ENCODE data around the gene LRRC2.
A peak's percentile ranks its signal among the peaks of the same experiment; 100 is the strongest.
"Not testable (repeated sequence)": the region's sequence is repeated elsewhere in the genome, so short reads cannot be mapped to it uniquely, and the experiment has no call there.

Gene LRRC2

DNA sequence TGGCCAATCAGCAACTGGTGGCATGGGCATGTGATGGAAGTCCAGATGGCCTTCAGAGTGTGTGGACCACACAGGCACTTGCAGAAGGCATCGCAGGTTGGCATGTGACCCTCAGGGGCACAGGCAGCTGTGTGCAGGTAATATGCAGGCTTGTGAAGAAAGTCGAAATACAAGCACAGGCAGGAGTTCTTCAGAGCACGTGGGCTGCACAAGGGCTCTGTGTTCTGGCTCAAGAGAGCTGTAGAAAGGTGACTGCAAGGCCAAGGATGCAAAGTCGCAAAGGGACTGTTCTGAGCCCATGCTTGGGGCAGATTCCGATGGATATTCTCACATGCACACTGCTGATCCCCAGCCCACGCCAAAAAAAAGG, 8.3 kb downstream of the LRRC2 start:
- H3K4me3 Mint-ChIP-seq: no peak overlapping the region
- peaks cover 26% of the 10 kb centered on the region for H3K4me1 Mint-ChIP-seq
- TF ChIP-seq, protein P1, sequence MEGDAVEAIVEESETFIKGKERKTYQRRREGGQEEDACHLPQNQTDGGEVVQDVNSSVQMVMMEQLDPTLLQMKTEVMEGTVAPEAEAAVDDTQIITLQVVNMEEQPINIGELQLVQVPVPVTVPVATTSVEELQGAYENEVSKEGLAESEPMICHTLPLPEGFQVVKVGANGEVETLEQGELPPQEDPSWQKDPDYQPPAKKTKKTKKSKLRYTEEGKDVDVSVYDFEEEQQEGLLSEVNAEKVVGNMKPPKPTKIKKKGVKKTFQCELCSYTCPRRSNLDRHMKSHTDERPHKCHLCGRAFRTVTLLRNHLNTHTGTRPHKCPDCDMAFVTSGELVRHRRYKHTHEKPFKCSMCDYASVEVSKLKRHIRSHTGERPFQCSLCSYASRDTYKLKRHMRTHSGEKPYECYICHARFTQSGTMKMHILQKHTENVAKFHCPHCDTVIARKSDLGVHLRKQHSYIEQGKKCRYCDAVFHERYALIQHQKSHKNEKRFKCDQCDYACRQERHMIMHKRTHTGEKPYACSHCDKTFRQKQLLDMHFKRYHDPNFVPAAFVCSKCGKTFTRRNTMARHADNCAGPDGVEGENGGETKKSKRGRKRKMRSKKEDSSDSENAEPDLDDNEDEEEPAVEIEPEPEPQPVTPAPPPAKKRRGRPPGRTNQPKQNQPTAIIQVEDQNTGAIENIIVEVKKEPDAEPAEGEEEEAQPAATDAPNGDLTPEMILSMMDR (IDR thresholded peaks at IDR 0.05): no peak

DNA sequence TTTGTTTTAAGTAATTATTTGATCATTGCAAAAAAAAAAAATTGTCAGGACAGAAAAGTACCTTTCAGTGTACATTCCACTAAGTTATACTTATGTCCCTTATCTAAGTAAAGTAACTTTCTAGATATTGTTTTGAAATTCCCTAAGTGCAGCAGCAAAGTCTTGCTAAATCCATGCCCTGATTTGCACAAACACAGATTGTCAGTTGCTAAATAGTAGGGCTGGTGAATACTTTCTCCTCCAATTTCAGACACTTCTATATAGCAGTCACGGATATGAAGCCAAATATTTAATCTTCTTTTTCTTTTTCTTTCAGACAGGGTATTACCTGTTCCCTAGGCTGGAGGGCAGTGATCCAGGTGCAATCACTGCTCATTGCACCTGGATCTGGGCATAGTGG, 12.9 kb downstream of the LRRC2 start:
- Mint-ChIP-seq H3K4me1 (peaks cover 10% of the 10 kb centered on the region), H3K9me3 (peaks cover 31% of the 10 kb centered on the region), H3K36me3 (ENCODE audit: low read depth) (peaks cover 4% of the 10 kb centered on the region), H3K4me3 (no peak overlapping the region), H3K27me3 (ENCODE audit: low read depth, poor library complexity) (peaks cover 12% of the 10 kb centered on the region), H3K27ac (no peak overlapping the region)
- TF ChIP-seq, protein P1 (IDR thresholded peaks at IDR 0.05): no peak
- DNase-seq: no peak

More for the DNA sequence above, 8.3 kb downstream of the LRRC2 start:
- H3K9me3 Mint-ChIP-seq: peaks cover 21% of the 10 kb centered on the region
- H3K27ac Mint-ChIP-seq: no peak overlapping the region
- H3K36me3 Mint-ChIP-seq (ENCODE audit: low read depth): peaks cover 4% of the 10 kb centered on the region
- DNase-seq: no peak
- no peaks in the 10 kb centered on the region for H3K27me3 Mint-ChIP-seq (ENCODE audit: low read depth, poor library complexity)

DNA sequence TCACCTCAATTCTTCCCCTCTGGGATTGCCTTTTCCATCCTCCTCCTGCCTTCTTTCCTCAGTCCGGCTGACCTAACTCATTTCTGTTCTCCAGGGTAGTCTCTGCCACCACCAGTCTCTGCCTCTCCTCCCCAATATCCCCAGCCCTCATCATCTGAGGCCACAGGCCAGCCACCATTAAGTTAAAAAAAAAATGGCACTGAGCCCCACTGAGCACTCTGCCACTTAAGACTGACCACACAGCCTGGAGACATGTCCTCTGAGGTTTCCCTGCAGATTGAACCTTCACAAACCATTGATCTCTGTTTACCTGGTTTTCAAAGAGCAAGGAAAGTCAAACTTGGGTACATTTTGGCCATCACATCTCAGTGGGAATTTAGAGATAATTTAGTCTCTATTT, 13.6 kb downstream of the LRRC2 start:
- H3K27ac Mint-ChIP-seq: peak overlapping the region; percentile 47
- H3K4me3 Mint-ChIP-seq: no peak overlapping the region
- H3K36me3 Mint-ChIP-seq (ENCODE audit: low read depth): peaks cover 4% of the 10 kb centered on the region

DNA sequence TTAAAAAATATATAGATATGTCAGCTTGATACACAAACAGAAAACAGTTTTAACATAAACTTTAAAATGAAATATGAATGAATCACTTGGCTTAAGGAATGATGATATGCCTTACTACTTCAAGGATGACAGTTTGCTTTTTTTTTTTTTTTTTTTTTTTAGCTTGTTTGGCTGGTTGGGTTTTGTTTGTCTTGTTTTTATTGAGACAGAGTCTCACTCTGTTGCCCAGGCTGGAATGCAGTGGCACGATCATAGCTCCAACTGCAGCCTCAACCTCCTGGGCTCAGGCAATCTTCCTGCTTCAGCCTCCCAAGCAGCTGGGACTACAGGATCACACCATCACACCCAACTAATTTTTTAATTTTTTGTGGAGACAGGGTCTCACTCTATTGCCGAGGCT, 14.5 kb downstream of the LRRC2 start:
- TF ChIP-seq, protein P1 (IDR thresholded peaks at IDR 0.05): no peak

More for the DNA sequence above, 13.6 kb downstream of the LRRC2 start:
- Mint-ChIP-seq H3K27me3 (ENCODE audit: low read depth, poor library complexity) (peaks cover 12% of the 10 kb centered on the region), H3K9me3 (peaks cover 31% of the 10 kb centered on the region), H3K4me1 (peaks cover 8% of the 10 kb centered on the region)
- TF ChIP-seq, protein P1 (IDR thresholded peaks at IDR 0.05): no peak
- DNase-seq: no peak

DNA sequence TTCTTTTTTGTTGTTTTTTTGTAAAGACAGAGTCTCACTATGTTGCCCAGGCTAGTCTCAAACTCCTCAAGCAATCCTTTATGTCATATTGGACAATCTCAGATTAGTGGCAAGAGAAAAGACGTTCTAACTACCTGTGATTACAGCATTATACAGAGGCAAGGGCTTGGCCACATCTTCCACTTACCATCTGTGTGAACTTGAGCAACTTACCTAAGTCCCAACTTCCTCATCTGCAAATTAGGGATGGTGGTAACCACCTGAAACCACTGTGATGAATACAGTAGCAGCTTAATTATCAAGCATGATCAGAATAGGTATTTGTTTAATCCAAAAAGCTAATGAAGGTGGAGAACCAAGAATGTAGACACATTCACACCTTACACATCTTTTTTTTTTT, 16.1 kb downstream of the LRRC2 start:
- H3K27ac Mint-ChIP-seq: no peak overlapping the region

More for the DNA sequence above, 14.5 kb downstream of the LRRC2 start:
- DNase-seq: no peak
- Mint-ChIP-seq H3K4me1 (no peaks in the 10 kb centered on the region), H3K27ac (no peak overlapping the region), H3K4me3 (no peak overlapping the region), H3K9me3 (peaks cover 24% of the 10 kb centered on the region), H3K27me3 (ENCODE audit: low read depth, poor library complexity) (peaks cover 12% of the 10 kb centered on the region), H3K36me3 (ENCODE audit: low read depth) (no peaks in the 10 kb centered on the region)

DNA sequence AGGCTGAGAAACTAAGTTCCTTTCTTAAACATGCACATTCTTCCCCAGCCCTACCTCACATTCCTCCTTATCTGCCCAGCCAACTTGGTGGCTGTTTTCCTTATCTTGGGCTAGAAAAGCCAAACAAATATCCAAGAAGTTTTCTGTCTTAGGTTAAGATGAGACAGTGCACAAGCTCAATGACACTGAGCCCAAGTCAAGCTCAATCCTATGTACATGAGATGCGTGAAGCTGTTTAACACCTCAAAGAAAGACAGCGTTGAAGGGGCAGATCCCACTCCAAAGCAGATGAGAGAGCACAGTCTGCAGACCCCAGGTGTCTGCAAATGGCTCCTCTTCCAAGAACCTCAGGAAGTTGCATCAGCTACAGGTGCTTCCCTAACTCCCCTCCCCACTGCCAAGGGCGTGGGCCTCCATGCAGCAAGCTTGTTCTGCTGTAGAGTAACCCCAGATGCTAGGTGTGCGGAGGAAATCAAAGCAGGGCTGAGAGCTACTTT, 16.6 kb downstream of the LRRC2 start:
- H3K36me3 Mint-ChIP-seq (ENCODE audit: low read depth): no peaks in the 10 kb centered on the region
- peaks cover 20% of the 10 kb centered on the region for H3K27me3 Mint-ChIP-seq (ENCODE audit: low read depth, poor library complexity)
- no peak for DNase-seq
- H3K9me3 Mint-ChIP-seq: peaks cover 11% of the 10 kb centered on the region
- H3K27ac Mint-ChIP-seq: no peak overlapping the region
- TF ChIP-seq, protein P1 (IDR thresholded peaks at IDR 0.05): no peak
- H3K4me3 Mint-ChIP-seq: no peak overlapping the region
- H3K4me1 Mint-ChIP-seq: no peaks in the 10 kb centered on the region

More for the DNA sequence above, 16.1 kb downstream of the LRRC2 start:
- H3K4me3 Mint-ChIP-seq: no peak overlapping the region
- no peaks in the 10 kb centered on the region for H3K4me1 Mint-ChIP-seq
- TF ChIP-seq, protein P1 (IDR thresholded peaks at IDR 0.05): no peak
- peaks cover 16% of the 10 kb centered on the region for H3K27me3 Mint-ChIP-seq (ENCODE audit: low read depth, poor library complexity)
- H3K9me3 Mint-ChIP-seq: peaks cover 14% of the 10 kb centered on the region
- DNase-seq: no peak
- no peaks in the 10 kb centered on the region for H3K36me3 Mint-ChIP-seq (ENCODE audit: low read depth)

DNA sequence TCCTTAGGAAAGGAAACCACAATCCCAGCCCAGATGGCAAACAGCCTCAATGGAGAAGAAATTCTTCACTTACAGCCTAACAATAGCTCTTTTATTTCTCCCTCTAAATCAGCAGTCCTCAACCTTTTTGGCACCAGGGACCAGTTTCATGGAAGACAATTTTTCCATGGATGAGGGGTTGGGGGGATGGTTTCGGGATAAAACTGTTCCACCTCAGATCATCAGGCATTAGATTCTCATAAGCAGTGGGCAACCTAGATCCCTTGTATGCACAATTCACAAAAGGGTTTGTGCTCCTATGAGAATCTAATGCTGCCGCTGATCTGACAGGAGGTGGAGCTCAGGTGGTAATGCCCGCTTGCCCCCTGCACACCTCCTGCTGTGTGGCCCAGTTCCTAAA, 17.5 kb downstream of the LRRC2 start:
- not testable (repeated sequence) for H3K4me1 Mint-ChIP-seq; H3K4me3 Mint-ChIP-seq; H3K36me3 Mint-ChIP-seq (ENCODE audit: low read depth); DNase-seq; H3K27ac Mint-ChIP-seq
- Mint-ChIP-seq H3K9me3 (peaks cover 11% of the 10 kb centered on the region), H3K27me3 (ENCODE audit: low read depth, poor library complexity) (peaks cover 21% of the 10 kb centered on the region)

Measured in nephron progenitor cell (in vitro differentiated cells).